ENCODE data around the gene RNF150. TPM values are rescaled to one million over a fixed set of nuclear protein-coding genes. Genes with fewer than 3 reads are reported as not detected.
A peak's percentile ranks its signal among the peaks of the same experiment; 100 is the strongest.
"Not testable (repeated sequence)": the region's sequence is repeated elsewhere in the genome, so short reads cannot be mapped to it uniquely, and the experiment has no call there.

The RNF150 gene
- 2.1 and 15.5 TPM in 2 replicates for total RNA-seq

- peak; percentile 84 for DNase-seq (ENCODE audit: low read depth)
Measured at GRCh38 chr4:141133146-141133998, at the start of gene RNF150. Gene RNF150 (minus strand): TSS chr4:141133469.

DNA sequence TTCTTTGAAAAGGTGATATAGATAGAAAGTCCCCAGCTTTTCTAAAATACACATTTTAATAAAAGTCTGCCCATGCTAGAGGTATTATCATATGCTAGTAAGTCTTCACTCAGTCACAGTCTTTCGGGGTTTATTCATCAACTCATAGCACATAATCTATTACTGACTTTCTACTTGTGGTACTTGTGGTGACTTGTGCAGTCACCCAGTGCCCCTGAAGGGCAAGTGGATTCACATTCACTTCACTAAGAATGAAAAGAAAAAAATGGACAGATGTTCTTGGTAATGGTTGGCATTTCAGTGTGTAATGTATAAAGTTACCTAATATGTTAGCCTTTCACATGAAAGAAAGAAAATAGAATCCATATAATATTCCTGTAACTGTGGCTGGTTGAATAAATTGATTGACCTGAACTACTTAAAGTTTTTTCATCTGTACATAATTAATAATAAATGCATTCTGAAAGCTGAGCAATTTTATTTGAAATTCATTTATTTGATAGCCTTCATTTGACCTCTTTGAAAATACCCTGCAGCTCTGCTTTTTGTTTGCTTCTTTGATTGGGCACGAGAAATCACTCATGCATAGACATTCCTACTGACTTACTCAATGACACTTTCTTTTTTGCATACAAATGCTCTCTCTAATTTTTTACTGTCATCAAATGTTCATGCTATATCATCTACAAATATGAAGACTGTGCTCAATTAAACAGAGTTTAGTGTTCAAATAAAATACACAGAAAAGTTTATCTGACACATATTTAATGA is 47.9 kb upstream of the RNF150 start:
- DNase-seq (ENCODE audit: low read depth), result peak; percentile 91

DNA sequence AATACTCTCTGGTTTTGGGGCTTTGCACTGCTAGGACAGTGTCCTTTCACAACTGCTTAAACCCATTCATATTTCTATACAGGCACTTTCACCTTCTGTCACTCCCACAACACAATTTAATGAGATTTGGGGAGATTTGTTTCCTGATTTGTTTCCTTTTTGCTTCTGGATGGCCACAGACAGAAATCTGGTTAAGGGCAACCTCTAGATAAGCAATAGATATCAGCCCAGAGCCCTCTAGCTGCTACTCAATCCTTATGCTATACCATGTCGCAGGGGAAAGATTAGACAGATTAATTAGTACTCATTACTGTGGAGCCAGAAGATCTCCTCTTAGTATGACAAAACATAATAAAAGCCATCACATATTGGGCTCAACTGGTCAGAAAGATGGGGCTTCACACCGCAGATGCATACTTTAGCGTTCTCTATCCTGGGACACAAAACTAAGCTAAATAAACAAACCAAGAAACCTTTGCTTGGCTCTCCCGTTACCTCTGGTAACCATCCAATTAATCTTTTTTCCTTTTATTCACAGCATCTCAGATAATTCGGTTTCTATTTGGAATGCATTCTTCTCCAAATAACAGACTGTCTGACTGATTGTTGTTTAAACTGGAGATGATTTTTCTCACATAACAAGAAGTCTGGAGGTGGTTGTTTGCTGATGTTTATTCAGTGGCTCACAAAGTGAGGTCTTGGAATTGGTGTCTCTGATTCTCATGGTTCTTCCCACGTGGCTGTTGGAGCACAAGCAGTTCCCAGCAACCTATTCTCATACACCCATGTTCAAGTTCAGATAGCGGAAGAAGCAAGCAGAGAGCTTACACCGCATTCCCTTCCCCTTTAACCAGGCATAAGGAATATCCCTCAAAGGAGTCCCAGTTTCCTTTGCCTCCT is 46.5 kb upstream of the RNF150 start:
- peak; percentile 5 for DNase-seq (ENCODE audit: low read depth)

DNA sequence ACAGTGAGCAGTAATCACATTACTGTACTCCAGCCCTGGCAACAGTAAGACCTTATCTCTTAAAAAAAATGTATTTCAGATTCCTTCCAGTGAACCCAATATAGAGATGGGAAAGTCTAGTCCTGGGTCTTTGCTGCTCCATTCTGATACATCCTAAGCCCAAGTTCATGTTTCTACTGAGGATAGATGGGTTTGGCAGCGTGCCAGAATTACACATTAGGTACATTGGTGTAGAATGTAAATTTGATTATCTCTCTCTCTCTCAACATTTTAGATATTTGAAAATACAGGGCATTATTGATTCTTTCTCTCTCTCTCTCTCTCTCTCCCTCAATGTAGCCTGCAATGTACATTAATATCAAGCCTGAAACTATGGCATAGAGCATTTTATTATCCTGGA is 43.9 kb upstream of the RNF150 start:
- DNase-seq (ENCODE audit: low read depth), result no peak

- DNase-seq (ENCODE audit: low read depth), result no peak
Measured at GRCh38 chr4:141174457-141174856, 41.2 kb upstream of the RNF150 start.

- DNase-seq (ENCODE audit: low read depth), result no peak
Measured at GRCh38 chr4:141170671-141171070, 37.4 kb upstream of the RNF150 start.

DNA sequence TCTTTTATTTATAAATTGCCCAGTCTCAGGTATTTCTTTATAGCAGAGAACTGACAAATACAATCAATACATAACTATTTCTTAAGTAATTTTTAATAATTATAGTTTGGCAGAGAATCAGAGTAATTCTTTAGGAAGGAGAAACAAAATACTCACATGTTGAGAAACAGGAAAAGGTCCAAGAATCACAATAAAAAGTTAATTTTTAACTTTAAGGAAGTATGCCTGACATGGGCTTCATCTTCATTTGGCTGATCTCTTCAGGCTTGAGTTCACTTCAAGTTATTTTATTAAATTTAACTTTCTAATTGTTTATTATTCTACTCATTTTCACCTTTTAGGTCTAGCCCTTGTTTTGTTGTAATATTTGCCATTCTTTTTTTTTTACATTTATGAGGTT is 36.1 kb upstream of the RNF150 start:
- DNase-seq (ENCODE audit: low read depth), result peak; percentile 72

DNA sequence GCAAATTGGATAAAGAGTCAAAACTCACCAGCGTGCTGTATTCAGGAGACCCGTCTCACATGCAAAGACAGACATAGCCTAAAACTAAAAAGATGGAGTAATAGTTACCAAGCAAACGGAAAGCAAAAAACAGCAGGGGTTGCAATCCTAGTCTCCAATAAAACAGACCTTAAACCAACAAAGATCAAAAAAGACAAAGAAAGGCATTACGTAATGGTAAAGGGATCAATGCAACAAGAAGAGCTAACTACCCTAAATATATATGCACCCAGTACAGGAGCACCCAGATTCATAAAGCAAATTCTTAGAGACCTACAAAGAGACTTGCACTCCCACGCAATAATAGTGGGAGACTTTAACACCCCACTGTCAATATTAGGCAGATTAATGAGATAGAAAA is 31.7 kb upstream of the RNF150 start:
- DNase-seq (ENCODE audit: low read depth), result not testable (repeated sequence)

DNA sequence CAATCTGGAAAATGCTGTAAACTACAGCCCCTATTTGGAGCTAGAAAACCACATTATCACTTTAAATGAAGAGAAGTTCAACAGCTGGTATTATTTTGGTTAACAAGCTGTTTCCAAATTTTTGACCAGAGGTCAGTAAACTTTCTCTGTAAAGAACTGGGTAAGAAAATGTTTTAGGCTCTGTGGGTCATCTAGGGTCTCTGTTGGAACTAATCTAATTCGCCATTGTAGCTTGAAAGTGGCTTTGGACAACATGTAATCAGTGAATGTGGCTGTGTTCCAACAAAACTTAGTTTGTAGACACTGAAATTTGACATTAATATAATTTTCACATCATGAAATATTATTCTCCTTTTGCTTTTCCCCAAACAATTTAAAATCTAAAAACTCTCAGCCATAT is 25.8 kb upstream of the RNF150 start:
- no peak for DNase-seq (ENCODE audit: low read depth)

DNA sequence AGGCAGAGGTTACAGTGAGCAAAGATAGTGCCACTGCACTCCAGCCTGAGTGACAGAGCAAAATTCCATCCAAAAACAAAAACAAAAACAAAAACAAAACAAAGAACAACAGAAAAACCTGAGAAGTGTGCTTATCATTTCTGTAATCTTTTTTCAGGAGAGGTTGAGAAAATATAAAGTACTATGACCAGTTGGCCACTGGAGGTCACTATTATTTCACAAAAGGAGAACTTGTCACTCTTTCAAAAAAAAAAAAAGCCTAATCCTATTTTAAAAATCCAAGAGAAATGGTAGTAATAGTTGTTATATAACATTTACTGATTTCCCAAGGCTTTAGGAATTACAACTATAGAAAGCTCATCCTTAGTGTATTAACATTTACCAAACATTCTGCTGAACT is 24.9 kb upstream of the RNF150 start:
- DNase-seq (ENCODE audit: low read depth), result peak; percentile 57

DNA sequence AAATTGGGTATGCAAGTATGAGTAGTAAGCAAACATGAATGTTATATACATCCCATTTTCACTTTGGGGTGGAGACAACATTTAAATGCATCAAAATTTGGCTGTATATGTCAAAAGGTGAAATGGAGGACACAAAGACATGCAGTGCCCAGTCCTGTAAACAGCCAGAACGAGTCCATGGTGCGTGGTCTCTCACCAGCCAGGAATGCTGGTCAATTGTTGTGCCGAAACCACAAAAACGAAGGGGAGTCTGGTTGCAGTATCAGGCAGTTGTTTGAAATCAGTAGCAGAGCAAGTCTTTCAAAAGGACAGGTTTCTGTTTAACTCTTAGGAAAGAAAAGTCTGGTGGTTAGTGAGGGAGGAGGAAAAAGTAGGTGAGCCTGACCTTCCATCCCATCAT is 22.3 kb upstream of the RNF150 start:
- peak; percentile 72 for DNase-seq (ENCODE audit: low read depth)

DNA sequence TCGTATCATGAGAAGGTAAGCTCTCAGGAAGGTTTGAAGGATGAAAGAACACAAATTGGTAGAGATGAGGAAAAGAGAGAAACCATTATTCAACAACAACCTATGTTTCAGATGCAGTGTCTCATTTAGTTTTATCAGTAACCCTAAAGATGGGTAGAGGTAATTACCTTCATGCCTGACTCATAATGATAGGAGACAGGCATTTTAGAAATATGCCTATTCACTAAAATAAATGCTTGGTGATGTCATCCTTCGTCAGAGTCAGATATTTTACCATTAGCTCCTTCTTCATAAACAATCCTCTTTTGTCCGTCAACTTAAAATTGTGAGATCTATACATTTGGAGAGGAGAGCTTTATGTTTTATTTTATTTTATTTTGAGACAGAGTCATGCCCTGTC is 21.5 kb upstream of the RNF150 start:
- DNase-seq (ENCODE audit: low read depth), result no peak

DNA sequence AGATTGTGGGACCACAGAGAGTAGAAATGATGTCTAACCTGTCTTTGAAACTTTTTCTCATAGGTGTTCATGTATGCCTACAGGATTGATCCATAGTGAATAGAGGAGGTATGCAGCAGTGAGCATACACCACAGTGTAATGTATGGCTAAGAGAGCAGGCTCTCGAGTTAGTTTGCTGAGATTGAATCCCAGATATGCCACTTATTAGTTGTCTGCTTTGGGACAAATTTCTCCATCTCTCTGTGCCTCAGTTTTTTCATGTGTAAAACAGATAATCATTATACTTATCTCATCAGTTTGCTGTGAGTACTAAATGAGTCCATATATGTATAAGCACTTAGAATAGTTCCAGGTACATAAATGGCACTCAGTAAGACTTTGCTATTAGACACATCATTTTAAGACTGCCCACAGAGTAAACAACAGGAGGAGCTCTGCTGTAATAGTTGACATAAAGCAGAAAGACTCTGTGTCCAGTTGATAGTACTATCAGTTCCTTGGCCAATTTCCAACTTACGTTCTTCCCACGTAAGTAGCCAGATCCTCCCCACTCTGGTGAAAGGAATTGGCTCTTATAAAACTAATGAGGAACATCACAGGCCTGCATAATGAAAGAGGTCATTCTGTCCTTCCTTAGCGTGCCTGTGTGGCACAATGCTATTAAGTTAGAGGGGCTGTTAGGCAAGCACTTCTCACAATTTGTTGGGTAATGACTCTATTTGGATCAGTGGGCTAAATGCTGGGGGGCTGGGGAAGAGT is 20.7 kb upstream of the RNF150 start:
- no peak for DNase-seq (ENCODE audit: low read depth)

DNA sequence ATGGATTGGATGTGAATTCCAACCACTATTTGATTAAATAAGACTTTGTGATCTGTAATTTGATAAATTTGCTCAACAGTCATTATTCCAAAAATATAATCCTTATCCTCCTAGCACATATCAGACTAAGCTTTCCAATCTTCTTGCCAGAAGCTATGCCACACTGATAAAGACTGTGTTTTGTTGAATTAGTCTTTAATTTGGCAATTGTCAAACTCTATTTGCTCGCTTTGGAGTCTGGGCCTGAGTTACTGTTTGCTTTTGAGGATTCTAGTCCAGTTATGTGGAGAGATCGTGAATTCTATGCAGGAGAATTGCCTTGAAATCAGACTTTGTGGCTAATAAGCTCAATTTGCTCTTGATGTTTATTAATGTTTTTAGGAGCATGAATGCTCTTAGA is 10.9 kb upstream of the RNF150 start:
- no peak for DNase-seq (ENCODE audit: low read depth)

GRCh38 chr4:141142423-141142822 is 9.2 kb upstream of the RNF150 start:
- DNase-seq (ENCODE audit: low read depth), result peak; percentile 28

- no peak for DNase-seq (ENCODE audit: low read depth)
Measured at GRCh38 chr4:141140391-141141200, 7.3 kb upstream of the RNF150 start.

GRCh38 chr4:141133999-141134995 is 1.0 kb upstream of the RNF150 start:
- no peak for DNase-seq (ENCODE audit: low read depth)

DNA sequence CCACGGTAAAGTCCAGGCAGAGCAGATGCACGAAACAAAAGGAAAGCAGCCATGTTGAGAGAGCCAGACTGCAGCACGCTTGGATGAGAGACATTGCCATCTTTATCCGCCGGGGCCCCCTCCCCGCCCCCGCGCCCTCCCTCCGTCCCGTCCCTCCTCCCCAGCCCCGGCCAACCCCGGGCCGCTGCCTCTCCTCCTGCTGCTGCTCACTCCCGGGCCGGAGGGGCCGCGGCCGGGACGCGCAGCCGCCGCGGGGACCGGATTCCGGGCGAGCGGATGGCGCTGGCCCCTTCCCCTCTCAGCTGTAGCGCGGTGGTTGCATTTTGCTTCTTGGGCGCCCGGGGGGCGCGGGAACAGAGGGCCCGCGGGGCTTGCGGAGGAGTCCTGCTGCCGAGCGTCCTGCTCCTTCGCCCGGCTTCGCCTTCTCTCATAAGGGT is 542 bp downstream of the RNF150 start:
- no peak for DNase-seq (ENCODE audit: low read depth)

DNA sequence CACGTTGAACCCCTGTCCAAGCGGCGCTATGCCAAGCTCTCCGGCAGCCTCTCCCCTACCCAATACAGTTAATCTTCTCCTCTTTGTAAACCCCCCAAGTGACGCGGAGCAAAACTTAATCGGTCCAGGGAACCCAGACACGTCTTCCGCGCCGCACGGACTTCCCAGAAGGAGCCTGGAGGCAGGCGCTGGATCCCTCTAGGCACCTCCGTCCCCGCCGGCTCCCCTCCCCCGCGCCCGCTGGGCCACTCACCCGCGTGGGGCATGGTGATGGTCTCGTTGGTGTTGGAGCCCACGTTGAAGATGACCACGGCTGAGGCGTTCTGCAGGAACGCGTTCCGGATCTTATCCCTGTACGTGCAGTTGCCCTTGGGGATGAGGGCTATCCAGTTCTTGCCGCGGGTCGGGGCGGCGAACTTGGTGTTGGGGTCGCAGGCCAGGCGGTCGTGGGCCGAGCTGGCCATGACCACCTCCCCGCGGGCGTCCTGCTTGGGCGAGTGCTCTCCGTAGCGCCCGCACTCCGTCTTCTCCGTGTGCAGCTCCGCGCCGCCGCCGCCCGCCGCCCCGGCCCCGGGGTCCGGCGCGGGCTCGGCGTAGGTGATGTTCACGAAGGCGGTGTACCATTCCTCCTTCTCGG is 1.1 kb downstream of the RNF150 start:
- DNase-seq (ENCODE audit: low read depth), result no peak

Data from renal cortical epithelial cell (primary cell).